H1 (cell line): ENCODE data around the gene TYW1B. TPM values are rescaled to one million over a fixed set of nuclear protein-coding genes. Genes with fewer than 3 reads are reported as not detected.

ENCODE experiments used
- CHD7 ChIP-seq: fragments of 300-600 bp; sonication (generic); IDR thresholded peaks from 2 replicates; pipeline ENCODE4 v1.7.1; 2012; ENCODE audit warnings: low read length, moderate library complexity, mild to moderate bottlenecking, inconsistent platforms; ENCODE audit not compliant: insufficient replicate concordance
- JUND ChIP-seq: IDR thresholded peaks from 2 replicates; pipeline ENCODE4 v1.6.1; 2011; ENCODE audit warnings: mild to moderate bottlenecking, improper control_type of control experiment, low read length
- MAX ChIP-seq: IDR thresholded peaks from 2 replicates; pipeline ENCODE4 v1.6.1; 2012; ENCODE audit warnings: inconsistent platforms
- NRF1 ChIP-seq: IDR thresholded peaks from 2 replicates; pipeline ENCODE4 v1.6.1; 2011; ENCODE audit warnings: mild to moderate bottlenecking, low read depth, low read length, improper control_type of control experiment
- SP1 ChIP-seq: IDR thresholded peaks from 2 replicates; pipeline ENCODE4 v1.6.1; 2011; ENCODE audit warnings: low read depth, low read length
- polyA plus RNA-seq, 7 experiments: library from polyadenylated mRNA; depleted of rRNA in 3 of 7; stranded (reverse) in 5 of 7; unstranded in 2 of 7; fragments of >200 nt in 5 of 7; fragments of 200-250 nt in 2 of 7; gene quantifications; 1 replicate in 5 of 7; 2 replicates in 1 of 7; 4 replicates in 1 of 7; pipeline versions ENCODE4 v1.2.1 to v1.2.3, GENCODE V29; 2011 to 2013; ENCODE audit warnings: missing spikeins in 2 of 7, mixed read lengths in 2 of 7
- total RNA-seq: library from RNA; stranded (reverse); fragmentation: NEBNext Ultra II Directional; extraction: Animal tissue kit (Norgen Biotek cat#: 25700); gene quantifications from 2 replicates; pipeline ENCODE4 v1.2.1, GENCODE V29; 2021

Gene TYW1B
- total and polyA plus RNA-seq, 2 of the 8 experiments (the other 6 are each of a cell fraction or from before 2014, with no cell fraction given): 6.8 to 12.6 TPM

GRCh38 chr7:72603073-72603472 lies 224.9 kb downstream of the TYW1B start (continued):
- TF ChIP-seq MAX (no peak), SP1 (no peak), CHD7 (no peak), NRF1 (no peak), JUND (no peak)
